Endometrium (tissue), 2 donors: ENCODE measurements around the gene LRRC56.
"Not testable (repeated sequence)": the region's sequence is repeated elsewhere in the genome, so short reads cannot be mapped to it uniquely, and the experiment has no call there.

ENCODE experiments used
- FAIRE-seq: peaks from 2 replicates; lab custom pipeline; 2012; peaks lifted over from hg19 to GRCh38; lab: Jason Lieb, UNC
- donor health status: control.
- donor health status: control.

Gene LRRC56

GRCh38 chr11:501683-502287, 35.5 kb upstream of the LRRC56 start:
- no peak for FAIRE-seq

DNA sequence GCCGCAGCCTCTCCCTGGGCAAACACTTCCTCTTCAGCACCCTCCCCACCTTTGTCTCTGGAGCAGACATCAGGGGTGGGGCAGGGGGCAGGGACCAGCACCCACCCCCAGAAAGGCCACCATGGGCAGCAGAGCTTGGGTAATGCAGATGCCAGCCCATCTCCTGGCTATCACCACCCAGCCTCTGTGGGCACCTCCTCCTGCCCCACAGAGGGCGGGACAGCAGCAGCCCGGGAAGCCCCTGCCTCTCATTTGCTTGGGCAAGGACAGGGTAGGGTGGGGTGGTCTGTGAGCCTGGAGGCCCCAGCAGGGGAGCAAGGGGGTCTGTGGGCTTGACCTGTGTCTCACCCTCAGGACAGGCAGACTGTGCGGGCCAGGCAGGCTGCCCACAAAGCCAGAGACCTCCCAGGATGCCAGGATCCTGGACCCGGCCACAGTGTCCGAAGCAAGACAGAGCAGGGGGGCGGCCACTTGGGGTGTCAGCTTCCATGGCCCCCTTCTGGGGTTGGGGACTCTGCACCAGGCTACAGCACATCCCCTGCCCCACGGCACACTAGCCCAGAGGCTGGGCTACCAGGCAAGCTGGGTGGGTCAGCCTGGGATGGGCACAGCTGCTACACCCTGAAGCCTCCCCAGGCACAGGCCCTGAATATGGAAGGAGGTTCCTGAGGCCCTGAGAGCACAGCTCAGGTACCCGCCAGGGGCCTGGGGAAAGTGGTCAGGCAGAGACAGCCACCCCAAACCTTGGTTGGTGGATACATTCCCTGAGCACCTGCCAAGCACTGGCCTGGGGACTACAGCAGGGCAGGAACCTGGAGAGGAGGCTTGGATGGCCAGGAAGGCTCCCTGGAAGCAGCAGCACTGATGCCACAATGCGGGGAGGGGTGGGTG, 34.8 kb upstream of the LRRC56 start:
- FAIRE-seq = no peak

- FAIRE-seq = no peak
Measured at GRCh38 chr11:503179-503981, 33.9 kb upstream of the LRRC56 start.

- FAIRE-seq = peak; percentile 33
Measured at GRCh38 chr11:504053-504993, 33.0 kb upstream of the LRRC56 start.

- no peak for FAIRE-seq
Measured at GRCh38 chr11:504994-505344, 32.4 kb upstream of the LRRC56 start.

- FAIRE-seq = no peak
Measured at GRCh38 chr11:506238-506994, 30.9 kb upstream of the LRRC56 start.

GRCh38 chr11:506995-507726, 30.2 kb upstream of the LRRC56 start, which contains the start of gene RNH1:
Gene RNH1 (minus strand): TSS chr11:507242. CDS start chr11:502162, 5,080 bp downstream.
- no peak for FAIRE-seq

DNA sequence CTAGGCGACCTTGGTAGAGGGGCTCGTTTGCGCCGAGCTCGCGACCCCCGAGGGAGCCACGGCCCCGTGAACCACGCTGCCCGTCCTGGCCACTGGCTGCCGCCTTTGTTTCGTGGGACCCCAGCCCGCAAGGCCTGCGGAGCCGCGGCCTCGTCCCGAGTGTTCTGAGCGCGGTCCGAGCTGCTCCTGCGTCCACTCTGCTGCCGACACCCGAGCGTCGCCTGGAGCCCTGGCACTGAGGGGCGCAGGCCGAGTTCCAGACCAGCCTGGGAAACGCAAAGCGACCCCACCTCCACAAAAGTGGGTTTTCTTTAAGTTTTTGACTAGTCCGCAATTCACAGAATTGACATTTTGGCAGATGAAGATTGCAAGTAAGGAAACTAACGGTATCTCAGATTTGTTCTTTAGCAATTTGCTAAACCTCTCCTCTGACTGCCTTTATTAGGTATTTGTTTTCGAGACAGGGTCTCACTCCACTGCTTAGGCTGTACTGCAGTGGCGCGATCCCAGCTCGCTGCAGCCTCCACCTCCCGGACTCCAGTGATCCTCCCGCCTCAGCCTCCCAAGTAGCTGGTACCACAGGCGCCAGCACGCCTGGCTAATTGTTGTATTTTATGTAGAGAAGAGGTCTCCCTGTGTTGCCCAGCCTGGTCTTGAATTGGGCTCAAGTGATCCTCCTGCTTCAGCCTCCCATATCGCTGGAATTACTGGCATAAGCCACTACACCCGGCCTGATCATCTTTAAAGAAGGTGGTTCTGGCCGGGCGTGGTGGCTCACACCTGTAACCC, 29.4 kb upstream of the LRRC56 start:
- no peak for FAIRE-seq

DNA sequence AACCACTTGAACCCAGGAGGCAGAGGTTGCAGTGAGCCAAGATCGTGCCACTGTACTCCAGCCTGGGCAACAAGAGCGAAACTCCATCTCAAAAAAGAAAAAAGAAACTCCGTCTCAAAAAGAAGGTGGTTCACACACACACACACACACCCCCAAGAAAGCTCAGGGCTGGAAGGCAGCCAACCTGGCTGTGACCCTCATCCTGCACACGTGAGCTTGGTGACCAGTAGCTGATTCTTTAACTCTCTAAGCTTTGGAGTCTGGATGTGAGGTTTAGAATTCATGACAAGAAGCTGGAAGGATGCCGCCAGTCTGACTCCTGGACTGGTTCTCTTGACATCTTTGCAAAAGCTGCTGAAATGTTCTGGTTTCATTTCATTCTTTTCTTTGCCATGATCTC, 28.4 kb upstream of the LRRC56 start:
- no peak for FAIRE-seq

GRCh38 chr11:512761-513595, 24.3 kb upstream of the LRRC56 start:
- FAIRE-seq = no peak

GRCh38 chr11:514606-515005, 22.7 kb upstream of the LRRC56 start:
- FAIRE-seq = no peak

DNA sequence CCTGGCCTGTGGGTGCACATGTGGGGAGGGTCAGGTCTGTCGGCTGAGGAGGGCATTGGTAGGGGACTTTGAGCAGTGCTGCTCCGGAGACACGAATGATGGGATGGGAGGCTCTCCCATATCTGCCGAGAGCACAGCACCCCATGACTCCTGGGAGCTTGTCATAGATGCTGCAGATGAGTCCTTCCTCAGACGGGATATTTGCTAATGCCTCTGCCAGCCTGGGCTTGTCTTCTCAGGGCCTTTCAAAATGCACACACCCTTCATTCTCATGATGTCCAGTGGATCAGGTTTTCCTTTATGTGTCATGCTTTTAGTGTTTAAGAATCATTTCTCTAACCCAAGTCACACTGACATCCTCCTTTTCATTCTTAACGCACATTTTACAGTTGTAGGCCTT, 22.2 kb upstream of the LRRC56 start:
- no peak for FAIRE-seq

GRCh38 chr11:516400-516799, 20.9 kb upstream of the LRRC56 start:
- no peak for FAIRE-seq

- FAIRE-seq = not testable (repeated sequence)
Measured at GRCh38 chr11:516918-517685, 20.2 kb upstream of the LRRC56 start.

DNA sequence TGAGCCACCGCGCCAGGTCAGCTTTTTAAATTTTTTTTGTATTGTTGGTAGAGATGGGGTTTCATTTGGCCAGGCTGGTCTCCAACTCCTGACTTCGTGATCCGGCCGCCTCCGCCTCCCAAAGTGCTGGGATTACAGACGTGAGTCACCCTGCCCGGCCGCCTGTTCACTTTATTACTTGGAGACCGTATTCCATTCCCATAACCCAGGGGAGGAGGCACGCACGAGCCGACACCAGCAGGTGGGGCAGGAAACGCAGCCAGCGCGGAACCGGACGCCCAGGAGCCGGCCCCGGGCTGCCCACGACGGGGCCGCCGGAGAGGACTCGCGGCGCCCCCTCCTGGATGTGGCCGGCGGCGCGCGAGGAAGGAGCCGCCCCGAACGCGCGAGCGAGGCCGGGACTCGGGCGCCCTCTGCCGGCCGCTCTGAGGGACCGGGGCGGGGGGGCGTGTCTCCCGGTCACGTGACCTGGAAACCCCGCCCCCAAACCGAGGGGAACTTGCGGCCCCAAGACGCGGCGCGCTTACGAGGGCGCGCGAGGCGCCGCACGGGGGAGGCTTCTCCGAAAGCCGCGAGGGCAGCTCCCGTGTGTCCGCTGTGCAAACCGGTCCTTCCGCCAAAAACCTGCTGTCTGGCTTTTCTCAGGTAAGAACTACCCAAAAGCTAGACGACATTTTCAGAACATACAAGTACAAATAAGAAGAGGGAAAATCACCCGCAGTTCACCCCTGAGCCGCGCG, 18.7 kb upstream of the LRRC56 start:
- no peak for FAIRE-seq

GRCh38 chr11:520428-521176, 16.7 kb upstream of the LRRC56 start:
- FAIRE-seq = no peak
